CD4-positive, alpha-beta T cell treated with Interleukin-17A for 1 hour (primary cell): ENCODE measurements around the gene SLC38A4.

Source experiments
- DNase-seq: peaks from one replicate; pipeline ENCODE4 v3.0.0-alpha.2; 2020

The SLC38A4 gene

DNA sequence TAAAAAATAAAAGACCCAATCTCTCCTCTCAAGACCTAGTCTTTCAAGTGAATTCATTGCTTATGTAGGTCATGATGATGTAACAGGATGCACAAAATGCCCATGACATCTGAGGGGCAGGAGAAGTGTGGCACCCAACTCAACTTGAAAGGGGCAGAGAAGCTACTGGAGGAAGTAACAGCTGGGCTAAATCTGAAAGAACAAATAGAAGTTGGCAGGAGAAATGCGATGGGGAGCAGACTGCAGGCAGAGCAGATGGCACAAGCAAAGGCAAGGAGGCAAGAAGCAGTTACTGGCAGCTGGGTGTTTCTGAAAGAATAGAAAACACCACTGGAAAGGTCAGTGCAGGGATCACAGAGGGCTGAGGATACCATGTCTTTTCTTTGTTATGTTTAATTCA, 14.6 kb downstream of the SLC38A4 start:
- no peak for DNase-seq

DNA sequence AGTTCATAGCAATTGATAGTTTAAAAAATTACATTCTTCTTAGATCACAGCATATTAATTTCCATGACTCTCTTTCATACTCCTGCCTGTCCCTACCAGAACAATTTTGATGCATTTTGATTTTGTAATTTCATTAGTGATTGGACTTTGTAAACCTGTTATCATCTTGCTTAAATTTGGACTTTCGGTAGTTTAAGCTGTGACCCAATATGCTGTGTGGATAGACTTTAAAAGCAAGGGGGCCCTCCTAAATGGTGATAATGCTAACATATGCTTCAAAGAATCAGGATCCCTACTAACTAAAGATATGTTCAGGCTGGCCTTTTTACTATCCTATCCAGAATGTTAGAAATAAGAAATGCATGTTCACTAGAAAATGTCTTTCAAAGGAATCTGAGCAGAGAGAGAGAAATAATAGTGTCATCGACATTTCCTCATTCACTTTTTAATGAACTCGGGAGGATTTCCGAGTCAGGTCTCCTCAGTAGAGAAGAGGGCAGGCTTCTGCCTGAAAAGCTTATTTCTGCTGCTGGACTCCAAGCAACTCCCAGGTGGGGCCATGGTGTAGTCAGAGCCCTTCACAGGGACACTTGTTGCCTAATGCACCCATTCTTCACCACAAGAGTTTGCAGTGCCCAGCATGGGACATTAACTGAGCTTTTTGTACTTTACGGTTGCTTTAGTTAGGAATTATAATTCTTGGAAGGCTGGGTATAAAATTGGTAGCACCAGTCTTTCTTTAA, 16.7 kb downstream of the SLC38A4 start:
- no peak for DNase-seq

DNA sequence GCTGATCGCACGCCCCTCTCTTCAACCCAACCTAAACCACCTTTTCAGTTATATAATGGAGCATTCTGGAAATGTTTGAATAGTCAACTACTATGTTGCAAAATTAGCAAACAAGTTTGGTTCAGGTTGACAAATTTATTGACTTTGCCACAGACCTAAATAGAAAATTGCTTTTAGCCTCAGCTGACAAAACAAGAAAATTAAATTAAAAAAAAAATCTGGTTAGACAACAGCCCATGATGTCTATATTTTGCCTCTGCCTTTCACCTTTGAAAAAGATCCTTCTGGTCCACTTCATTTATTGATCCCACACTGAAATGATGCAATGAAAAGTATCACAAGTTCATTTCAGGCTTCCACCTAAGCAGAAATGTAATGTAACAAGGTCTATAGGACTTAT, 17.5 kb downstream of the SLC38A4 start:
- DNase-seq, result no peak

DNA sequence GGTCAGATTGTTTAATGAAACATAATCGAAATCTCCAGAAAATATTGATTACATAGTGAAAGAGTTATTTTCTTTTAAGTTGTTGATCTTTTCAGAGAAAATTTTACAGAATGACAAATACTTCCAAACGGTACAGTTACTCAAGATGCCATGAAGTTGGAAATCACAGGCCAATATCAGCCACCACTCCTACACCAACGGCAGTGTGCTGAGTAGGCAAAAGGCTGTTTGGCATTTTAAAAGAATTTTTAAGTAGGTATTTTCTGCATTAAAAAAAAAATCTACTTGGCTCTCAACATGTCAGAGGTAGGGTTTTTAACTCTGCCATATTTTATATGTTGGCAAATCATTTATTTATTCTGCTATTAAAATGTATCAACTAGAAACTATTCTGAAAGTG, 21.7 kb downstream of the SLC38A4 start:
- no peak for DNase-seq

DNA sequence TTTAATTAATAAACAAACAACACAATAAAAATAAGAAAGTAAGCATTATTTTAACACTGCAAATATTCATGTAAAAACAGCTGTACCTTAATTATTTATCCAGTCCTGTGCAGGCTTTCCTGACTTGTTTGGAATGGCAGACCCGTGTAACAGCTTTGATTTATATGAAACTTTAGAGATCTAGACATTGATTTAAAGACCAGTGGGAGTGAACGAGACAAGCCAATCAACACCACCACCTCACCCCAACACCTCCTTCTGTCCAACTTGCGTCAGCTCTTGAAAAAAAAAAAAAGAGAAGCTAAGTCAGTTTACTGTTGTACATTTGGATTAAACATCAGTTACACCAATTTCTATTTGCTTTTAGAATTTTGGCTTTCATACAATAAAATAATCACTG, 22.3 kb downstream of the SLC38A4 start:
- DNase-seq, result no peak

DNA sequence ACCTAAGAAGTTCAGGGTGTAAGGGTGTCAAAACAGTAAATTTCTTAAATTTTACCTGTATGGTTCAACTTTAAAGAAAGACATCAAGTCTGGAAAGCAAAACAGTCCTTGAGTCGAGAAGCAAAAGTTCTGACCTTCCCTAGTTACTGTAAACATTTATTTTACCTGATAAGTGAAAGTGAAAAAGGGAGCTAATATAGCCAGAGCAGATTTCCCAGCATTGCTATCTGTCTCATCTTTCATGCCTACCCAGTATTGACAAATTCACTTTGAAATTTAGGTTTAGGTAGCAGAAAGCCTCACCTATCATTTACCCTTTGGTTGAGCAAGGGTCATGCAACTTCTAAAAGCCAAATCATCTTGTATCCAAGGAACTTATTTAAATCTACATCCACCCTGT, 24.5 kb downstream of the SLC38A4 start:
- no peak for DNase-seq

DNA sequence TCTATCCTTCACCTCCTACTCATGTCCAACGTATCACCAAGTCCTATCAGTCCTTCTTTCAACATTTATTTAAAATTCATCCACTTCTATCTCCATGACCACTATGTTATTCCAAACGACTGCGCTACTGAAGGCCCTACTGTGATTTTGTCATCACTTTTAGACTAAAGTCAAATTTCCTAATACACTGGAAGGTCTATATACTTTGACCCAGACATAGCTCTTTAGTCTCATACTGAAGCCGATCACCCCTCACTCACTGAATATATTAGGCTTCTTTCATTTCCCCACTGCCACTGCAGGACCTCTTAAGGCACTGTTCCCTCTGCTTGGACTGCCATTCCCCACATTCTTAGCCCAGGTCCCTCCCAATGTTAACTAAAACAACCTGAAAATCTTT, 25.6 kb downstream of the SLC38A4 start:
- DNase-seq, result no peak

DNA sequence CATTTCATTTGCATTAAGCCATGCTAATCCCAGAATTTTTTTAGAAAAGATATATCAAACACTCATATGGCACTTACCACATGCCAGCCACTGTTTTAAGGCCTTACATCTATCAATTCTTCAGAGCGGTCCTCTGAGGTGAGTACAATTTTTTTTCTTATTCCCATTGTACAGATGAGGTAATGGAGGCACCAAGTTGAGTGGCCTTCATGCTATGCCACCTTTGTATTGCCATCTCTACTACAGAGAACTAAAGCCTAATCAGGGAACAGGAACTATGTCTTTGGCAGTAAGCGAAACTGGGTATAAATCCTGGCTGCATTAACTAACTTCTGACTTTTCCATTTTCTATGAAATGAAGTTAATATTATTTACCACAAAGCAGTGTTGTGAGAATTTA, 27.1 kb downstream of the SLC38A4 start:
- no peak for DNase-seq

DNA sequence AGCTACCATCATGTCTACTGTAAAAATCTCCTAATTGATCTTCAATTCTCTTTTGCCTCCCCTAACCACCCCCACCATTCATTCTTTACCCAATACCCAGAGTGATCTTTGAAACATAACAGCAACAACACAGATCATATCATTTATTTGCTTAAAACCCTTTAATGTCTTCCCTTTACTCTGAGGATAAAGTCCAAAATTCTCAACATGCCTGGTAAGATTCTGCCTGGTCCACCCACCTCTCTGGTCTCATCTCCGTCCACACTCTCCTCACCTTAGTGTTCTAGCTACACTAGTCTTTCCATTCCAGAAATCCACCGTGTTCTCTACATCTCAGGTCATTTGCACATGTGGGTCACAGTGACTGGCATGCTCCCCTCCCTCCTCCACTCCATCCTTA, 27.7 kb downstream of the SLC38A4 start:
- DNase-seq, result no peak

DNA sequence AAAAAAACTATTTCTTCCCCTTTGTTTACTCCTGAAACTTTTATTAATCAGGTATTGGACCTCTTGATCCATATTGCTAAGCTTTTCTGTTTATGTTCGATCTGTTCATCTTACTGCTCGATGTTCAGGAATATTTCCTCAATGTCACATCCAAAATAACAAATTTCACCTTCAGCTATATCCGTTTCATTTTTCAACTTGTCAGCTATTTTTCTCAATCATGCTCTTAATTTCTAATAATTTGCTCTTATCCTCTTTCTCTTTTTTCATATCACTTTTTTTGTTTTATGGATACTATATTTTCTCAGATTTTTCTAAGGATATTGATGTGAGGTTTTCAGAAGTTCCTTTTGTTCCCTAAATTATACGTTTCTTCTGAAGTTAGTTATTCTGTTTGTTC, 29.8 kb downstream of the SLC38A4 start:
- no peak for DNase-seq

DNA sequence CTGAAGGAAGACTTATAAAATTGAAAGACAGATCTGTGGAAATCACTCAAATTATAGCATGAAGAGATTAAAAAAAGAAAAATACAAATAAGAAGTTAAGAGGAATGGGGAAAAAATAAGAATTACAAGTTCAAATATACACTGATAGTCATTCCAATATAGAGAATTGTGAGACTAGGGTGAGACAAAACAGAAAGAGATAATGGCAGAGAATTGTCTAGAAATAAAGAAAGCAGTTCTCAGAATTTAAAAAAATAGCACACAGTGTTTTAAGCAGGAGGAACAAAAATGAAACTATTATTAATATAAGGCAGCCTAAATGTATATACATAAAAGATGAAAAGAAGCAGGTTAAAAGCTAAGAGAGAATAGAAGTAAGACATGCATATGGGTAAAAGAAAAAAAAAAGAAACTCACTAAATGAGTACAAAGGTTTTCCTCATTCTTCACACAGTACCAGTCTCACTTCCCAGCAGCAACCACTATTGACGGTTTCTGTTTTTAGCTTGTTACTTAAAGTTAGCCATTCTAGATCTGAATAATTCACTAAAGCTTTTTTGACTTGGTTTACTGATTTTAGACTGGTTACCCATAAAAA, 31.1 kb downstream of the SLC38A4 start:
- no peak for DNase-seq

DNA sequence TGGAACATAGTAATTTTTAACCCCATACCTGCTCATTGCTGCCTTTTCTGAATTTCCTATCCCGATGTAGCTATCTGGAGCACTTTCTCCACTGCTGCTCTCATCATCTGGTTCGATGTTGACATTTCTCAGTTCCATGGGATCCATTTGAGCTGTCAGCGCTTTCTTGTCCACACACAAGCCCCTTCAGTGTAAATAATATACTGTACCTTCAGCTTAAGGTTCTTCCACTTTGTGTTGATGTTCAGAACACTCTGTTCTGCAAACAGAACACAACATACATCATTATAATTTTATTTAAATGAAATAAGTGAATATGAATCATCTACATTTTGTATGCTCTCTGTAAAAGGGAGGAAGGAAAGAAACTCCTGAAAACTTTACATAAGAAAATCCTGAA, 32.9 kb downstream of the SLC38A4 start:
- no peak for DNase-seq

DNA sequence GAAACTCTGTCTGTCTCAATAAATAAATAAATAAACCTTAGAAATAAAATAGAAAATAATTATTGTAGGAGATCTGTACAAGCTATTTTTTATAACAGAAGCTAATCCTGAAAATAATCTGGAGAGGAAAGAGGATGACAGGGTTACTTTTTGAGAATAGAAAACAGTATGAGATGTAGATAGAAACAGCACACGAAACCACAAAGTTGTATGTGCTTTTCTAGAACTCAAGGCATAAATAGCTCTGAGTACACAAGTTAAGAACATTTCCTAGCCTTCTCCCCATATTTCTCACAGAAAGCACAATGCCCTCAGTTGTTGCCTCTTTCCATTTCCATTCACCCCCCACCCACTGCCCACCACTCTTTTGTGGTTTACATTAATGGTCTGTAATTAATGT, 35.7 kb downstream of the SLC38A4 start:
- no peak for DNase-seq

DNA sequence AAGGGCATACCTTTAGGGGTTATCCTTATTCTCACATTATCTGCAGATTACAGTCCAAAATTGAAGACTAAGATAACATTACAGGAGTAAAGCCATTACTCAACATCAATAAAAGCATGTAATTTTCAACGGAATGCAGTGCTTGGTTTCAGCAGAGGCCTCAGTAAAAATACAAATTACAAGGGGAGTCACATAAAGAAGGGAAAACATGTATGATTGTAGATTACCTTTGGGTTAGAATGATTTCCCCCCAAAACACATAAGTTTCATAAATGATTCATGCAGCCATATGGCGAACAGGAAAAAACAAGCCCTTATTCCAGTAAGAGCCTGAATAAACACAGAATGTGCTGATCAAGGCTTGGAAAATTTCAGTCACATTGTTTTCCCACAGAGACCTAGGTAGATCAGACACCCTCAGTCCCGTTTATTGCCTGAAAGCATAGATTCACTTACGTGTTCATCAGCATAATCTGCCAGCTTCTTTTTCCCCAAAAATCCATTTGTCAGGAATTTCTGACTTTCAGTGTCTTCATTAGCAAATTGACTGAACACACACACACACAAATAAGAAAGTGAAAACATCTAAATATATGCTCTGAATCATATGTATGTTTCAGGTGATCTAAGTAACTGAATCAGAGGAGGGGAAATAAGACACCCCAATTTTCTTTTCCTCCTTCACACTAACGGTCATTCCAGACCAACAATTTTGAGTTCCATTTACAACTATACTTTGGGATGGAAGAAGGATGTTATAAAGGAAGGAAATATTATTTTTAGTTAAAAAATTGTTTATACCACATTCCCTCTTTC, 37.5 kb downstream of the SLC38A4 start:
- no peak for DNase-seq

DNA sequence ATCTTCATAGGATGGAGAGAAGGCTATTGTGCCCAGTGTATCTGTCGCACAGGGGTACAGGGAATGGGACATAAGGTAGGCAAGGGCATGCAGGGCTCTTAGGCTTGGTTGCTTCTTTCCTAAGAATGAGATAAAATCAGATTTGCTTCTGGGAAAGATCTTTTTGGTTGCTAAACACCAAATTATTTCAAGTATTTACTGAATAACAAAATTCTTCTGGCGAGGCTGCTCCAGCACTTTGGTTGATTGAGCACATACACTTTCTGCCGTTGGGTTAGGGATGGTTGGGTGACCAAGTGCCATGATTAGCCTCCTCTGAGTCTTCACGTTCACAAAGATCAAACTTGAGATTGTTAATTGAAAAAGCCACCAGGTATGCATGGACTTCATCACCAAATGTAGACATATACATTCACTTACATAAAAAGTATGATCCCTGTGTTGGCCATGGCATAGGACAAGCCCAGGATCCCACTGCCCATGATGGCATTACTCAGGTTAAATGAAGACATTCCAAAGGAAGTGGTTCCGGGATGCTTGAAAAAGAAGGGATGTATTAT, 38.2 kb downstream of the SLC38A4 start:
- no peak for DNase-seq

DNA sequence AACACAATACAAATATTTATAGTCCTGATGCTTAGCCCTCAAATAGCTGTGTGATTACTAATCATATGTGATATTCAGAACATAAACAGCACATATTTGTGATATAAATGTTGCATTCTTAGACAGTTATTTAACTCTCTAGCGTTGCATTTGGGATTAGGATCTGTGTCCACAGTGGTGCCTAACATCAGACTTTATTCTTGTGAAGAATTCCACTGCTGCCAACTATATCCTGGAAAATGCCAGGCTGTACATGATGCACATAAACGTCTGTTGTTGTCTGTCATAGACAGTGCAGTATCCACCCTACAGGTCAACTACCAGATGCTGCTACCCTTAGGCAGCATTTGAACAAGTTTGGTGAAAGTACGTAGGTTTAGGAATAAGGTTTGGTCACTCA, 39.0 kb downstream of the SLC38A4 start:
- no peak for DNase-seq

DNA sequence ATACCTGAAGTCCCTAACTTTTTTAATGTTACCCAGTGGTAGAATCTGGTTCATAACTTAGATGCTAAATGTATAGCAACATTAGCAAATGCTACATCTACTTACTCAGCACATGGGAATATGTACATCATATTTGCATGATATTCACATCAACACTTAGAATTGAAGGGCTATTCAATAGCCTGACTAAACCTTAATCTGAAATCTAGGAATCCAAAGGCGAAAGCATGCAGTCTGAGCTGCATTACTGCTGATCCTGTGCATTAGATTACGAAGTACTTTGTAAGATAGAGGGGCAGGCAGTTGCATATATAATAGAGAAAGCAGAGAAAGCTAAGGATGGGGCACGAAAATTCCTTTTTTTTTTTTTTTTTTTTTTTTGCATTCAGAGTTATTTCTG, 40.4 kb downstream of the SLC38A4 start:
- DNase-seq, result no peak

DNA sequence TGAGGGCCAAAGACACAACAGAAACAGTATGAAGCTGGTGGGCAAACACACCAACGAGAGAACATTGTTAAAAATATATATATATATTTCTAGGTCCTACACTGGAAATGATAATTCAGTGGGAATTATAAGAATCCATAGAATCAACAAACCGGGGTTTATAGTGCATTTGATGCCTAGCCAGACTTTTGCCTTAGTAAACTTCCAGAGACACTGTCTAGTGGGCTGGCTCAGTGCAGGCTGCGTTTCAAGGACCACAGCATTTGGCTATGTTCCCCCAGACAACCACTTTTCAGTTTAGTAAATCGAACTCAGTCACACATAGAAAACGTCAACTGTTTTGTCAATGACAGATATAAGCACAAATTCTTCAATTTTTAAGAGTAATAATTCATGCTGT, 41.9 kb downstream of the SLC38A4 start:
- DNase-seq, result no peak

DNA sequence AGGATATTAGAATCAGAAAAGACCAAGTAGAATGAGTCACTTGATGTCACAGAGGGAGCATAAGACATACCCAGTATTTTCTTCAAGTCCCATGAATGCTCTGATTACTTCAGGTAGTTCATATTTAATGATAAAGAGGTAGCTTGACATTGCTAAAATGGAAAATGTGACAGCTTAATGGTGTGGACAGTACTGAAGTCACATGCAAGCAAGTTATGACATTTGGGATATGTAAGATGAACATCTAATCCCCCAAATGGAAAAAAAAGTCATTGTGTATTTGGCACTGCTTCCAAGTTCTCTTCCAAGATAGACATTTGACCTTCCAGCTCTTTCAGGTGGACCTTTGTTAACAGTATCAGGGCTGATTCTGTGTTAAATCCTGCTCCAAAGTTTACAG, 45.9 kb downstream of the SLC38A4 start:
- DNase-seq, result no peak

DNA sequence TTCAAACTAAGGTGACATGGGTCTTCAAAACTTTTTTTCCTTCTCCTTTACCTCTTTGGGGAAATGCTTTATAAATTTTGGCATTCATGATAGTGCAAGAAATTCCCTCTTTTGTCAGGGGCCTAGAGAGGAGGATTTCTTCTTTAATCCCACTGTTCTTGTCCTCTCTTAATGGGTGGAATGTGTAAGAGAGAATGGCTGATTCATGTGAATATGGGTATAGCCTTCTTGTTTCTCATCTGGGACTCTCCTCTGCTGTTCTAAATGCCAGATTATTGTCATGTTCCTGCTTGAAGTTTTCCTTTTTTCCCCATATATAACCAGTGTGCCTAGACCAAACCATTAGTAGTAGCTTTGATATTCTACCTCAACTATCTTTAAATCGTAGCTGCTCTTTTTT, 46.7 kb downstream of the SLC38A4 start:
- no peak for DNase-seq

DNA sequence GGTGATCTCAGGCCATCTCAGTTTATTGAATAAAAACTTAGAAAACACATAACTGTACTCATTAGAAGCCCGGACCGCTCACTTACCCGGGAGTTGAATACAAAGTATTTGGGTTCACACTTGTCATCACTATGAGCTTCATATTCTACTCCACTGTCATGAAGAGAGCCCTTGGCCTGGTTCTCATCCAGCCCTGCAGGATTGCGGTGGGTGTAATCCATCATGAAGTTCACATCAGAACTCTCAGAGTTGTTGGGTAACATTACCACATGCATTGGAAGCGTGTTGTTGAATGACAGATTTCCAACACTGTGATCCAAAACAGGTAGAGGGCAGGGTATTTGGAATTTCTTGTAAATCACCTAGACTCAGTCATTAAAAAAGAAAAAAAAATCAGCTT, 47.4 kb downstream of the SLC38A4 start:
- DNase-seq, result no peak

DNA sequence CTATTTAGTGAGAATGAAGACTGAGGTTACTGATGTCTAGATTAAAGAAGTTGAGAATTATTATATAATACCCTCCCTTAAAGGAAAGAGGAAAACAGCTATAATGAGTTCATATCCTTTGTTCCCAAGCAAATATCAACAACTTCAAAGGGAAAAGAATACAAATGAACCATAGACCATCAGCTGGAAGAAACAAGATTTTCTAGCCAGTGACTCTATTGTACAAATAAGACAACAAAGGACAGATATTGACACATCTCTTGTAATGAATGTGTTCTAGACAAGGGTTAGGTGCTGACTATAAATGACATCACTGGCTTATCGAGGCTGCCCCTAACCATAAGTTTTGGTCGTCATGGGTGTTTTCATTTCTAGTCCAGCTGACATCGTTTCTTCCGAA, 48.2 kb downstream of the SLC38A4 start:
- no peak for DNase-seq

DNA sequence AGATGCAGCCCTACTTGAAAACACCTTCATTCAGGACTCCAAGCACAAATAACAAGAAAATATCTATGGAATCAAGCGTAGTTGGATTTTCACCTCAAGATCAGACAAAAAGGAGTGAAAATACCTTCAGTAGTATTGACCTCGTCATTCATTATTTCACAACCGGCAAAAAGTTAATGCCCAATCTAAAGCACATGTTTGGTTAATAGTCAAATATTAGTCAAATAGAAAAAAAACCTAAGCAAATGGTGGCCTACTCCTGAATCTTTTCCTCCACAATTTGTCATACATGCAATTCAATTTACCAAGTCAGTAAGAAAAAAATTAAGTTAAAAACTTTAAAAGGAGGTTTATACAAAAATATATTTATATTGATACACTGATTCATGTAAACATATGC, 50.0 kb downstream of the SLC38A4 start:
- DNase-seq, result no peak

DNA sequence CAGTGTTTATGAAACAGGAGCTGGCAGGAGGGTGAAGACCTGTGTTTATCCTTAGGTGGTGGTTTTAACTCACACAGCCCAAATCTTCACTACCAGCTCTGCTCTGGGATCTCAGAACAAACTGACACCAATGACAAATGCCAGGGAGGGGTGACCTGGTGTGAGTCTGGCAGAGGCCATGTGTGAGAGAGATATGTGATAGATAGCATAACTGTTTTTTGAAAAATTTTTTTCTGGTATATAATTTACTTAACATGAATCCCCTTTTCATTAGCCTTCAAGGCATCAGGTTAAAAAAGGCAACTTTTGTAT, 51.5 kb downstream of the SLC38A4 start:
- no peak for DNase-seq
